G401 (cell line): Measurements from ENCODE around the gene RAB43. TPM values are rescaled to one million over a fixed set of nuclear protein-coding genes. Genes with fewer than 3 reads are reported as not detected.
"Not testable (repeated sequence)": the region's sequence is repeated elsewhere in the genome, so short reads cannot be mapped to it uniquely, and the experiment has no call there.

Experiments
- DNase-seq: peaks from one replicate; pipeline ENCODE4 v3.0.0-alpha.2; 2015; ENCODE audit warnings: low spot score
- in situ Hi-C: cut with HindIII; loops from 2 replicates; pipeline ENCODE4 v1.10.0; 2016; ENCODE audit warnings: low sequenced_read_pairs, mixed read lengths
- total RNA-seq: library from RNA; depleted of rRNA; stranded (reverse); fragments of >200 nt; shearing (Covaris generic); gene quantifications from 2 replicates; pipeline ENCODE4 v1.2.3, GENCODE V29; 2014

RAB43 gene
- total RNA-seq, 1 experiment from 2014 or later: 17.5 TPM

GRCh38 chr3:129123314-129124060 lies 1.9 kb upstream of the RAB43 start:
- DNase-seq: peak; percentile 14
- in situ Hi-C loops: no loop called here

GRCh38 chr3:129122412-129123011 lies 908 bp upstream of the RAB43 start:
- DNase-seq: peak; percentile 39
- in situ Hi-C loops: no loop called here

GRCh38 chr3:129121016-129121791 lies 400 bp downstream of the RAB43 start:
- DNase-seq: no peak
- in situ Hi-C loops: no loop called here

- DNase-seq: peak; percentile 54
- in situ Hi-C loops: no loop called here
Observed at GRCh38 chr3:129120254-129121004, 1.2 kb downstream of the RAB43 start.

GRCh38 chr3:129119365-129120100 lies 2.1 kb downstream of the RAB43 start:
- in situ Hi-C loops: loop anchor here (10.0 kb wide), 1 partner anchor 65 kb away; no protein-coding TSS in a partner anchor
- DNase-seq: peak; percentile 83

GRCh38 chr3:129118745-129119144 lies 2.9 kb downstream of the RAB43 start:
- DNase-seq: no peak
- in situ Hi-C loops: loop anchor here (10.0 kb wide), 1 partner anchor 64 kb away; no protein-coding TSS in a partner anchor

- no peak for DNase-seq
- in situ Hi-C loops: loop anchor here (10.0 kb wide), 1 partner anchor 62 kb away; no protein-coding TSS in a partner anchor
Observed at GRCh38 chr3:129117134-129117533, 4.5 kb downstream of the RAB43 start.

GRCh38 chr3:129116482-129116946 lies 5.1 kb downstream of the RAB43 start:
- in situ Hi-C loops: loop anchor here (10.0 kb wide), 1 partner anchor 62 kb away; no protein-coding TSS in a partner anchor
- no peak for DNase-seq

- DNase-seq: no peak
- in situ Hi-C loops: loop anchor here (10.0 kb wide), 1 partner anchor 60 kb away; no protein-coding TSS in a partner anchor
Observed at GRCh38 chr3:129114455-129114854, 7.1 kb downstream of the RAB43 start.

- in situ Hi-C loops: loop anchor here (10.0 kb wide), 1 partner anchor 58 kb away; no protein-coding TSS in a partner anchor
- DNase-seq: no peak
Observed at GRCh38 chr3:129112308-129113052, 9.1 kb downstream of the RAB43 start.

GRCh38 chr3:129111076-129111780 lies 10.4 kb downstream of the RAB43 start:
- in situ Hi-C loops: loop anchor here (10.0 kb wide), 1 partner anchor 56 kb away; no protein-coding TSS in a partner anchor
- not testable (repeated sequence) for DNase-seq

- in situ Hi-C loops: no loop called here
- no peak for DNase-seq
Observed at GRCh38 chr3:129107793-129108192, 13.8 kb downstream of the RAB43 start.

- in situ Hi-C loops: no loop called here
- peak; percentile 88 for DNase-seq
Observed at GRCh38 chr3:129106866-129107565, 14.6 kb downstream of the RAB43 start.

- peak; percentile 95 for DNase-seq
- in situ Hi-C loops: no loop called here
Observed at GRCh38 chr3:129106320-129106719, 15.3 kb downstream of the RAB43 start.

- DNase-seq: no peak
Observed at GRCh38 chr3:129105862-129106261, 15.7 kb downstream of the RAB43 start.

GRCh38 chr3:129104498-129105079 lies 17.0 kb downstream of the RAB43 start:
- no peak for DNase-seq
- in situ Hi-C loops: no loop called here

More at GRCh38 chr3:129105862-129106261, 15.7 kb downstream of the RAB43 start:
- in situ Hi-C loops: no loop called here
